ENCODE results near the gene KCNK15.

- no peak for TF ChIP-seq POLR2A (IDR thresholded peaks at IDR 0.05; ENCODE audit: low read depth, low read length)
- TF ChIP-seq POLR2AphosphoS5 (IDR thresholded peaks at IDR 0.05; ENCODE audit: low read depth, low read length), result no peak
These were observed 39.0 kb downstream of the KCNK15 start for GRCh38 chr20:44784688-44785087.

Measured in GM12892 (cell line).